Stimulated activated CD8-positive, alpha-beta memory T cell treated with anti-CD3 and anti-CD28 coated beads, Interleukin-7, amount 100 ng/mL, for 1 hour (primary cell): ENCODE data around the gene SAMD8.
A peak's percentile ranks its signal among the peaks of the same experiment; 100 is the strongest.
"Not testable (repeated sequence)": the region's sequence is repeated elsewhere in the genome, so short reads cannot be mapped to it uniquely, and the experiment has no call there.

Experiments
- DNase-seq, 2 donors: peaks; one replicate each; pipeline ENCODE4 v3.0.0-alpha.2; 2020; ENCODE audit warnings: low read depth in 2 of 2

The SAMD8 gene

DNA sequence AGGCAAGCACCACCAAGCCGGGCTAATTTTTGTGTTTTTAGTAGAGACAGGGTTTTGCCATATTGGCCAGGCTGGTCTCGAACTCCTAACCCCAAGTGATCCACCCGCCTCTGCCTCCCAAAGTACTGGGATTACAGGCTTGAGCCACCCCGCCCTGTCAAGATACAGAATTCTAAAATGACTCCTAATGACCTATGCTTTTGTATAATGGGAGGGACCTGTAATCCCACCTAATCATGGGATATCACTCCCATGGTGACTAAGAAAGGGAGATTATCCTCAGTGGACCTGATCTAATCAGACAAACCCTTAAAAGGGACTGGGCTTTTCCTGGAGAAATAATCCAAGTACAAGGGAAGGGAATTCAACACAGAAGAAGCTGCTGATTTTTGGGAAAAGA, 28.8 kb downstream of the SAMD8 start:
- DNase-seq: no peak

GRCh38 chr10:75143353-75143752, 31.9 kb downstream of the SAMD8 start:
- no peak for DNase-seq

- no peak for DNase-seq
These were observed 34.1 kb downstream of the SAMD8 start for GRCh38 chr10:75145590-75145989.

- DNase-seq: no peak
These were observed 35.3 kb downstream of the SAMD8 start for GRCh38 chr10:75146780-75147179.

GRCh38 chr10:75150656-75151055, 39.2 kb downstream of the SAMD8 start:
- DNase-seq: no peak

DNA sequence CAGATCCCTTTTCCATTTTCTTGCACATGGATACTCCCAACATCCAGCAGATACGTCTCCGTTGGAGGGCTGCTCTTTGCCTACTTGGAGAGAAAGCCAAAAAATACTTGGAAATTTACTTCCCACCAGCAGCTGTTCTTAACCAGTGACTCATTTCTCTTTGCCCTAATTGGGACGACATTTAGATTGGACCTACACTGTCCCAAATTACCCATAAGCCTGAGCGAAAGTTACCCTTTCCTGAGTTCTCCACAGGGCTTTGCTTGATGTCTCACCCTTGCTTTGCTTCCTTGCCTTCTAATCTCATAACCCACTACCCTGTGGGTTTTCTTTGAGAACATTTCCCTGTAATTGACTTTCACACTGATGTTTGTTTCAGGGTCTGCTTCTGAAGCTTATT, 48.1 kb downstream of the SAMD8 start:
- no peak for DNase-seq

DNA sequence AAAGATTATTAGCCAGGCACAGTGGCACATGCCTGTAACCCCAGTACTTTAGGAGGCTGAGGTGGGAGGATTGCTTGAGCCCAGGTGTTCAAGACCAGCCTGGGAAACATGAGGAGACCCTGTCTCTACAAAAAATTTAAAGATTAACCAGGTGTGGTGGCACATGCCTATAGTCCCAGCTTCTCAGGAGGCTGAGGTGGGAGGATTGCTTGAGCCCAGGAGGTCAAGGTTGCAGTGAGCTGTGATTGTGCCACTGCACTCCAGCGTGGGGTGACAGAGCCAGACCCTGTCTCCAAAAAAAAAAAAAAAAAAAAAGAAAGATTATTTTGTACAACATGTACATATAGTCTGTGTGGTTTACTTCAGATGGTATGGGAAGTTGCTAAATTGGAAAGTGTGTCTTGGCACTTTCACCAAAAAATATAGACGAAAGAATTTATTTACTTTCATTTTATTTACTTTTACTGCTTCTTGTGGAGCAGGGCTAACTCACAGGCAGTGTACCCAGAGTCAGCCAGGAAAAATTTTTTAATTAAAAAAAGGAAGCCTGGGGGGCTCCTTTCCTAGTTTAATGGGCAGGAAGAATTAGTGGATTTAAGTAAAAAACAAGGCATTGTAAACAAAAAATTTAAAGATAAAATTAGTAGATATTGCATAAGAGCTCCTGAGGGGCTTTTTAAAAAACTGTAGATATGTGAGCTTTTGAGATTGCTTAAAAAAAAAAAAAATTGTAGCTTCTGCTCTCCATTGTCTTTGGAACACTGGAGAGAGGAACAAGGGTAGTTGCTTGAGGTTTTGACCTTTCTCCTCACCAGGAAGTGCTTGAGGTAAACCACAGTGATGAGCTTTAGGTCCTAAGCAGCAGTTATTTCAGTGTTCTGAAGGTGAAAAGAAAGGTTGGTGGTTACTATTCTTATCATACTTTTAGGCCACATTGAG, 54.5 kb downstream of the SAMD8 start:
- no peak for DNase-seq

- DNase-seq: no peak
These were observed 55.1 kb downstream of the SAMD8 start for GRCh38 chr10:75166623-75166972.

DNA sequence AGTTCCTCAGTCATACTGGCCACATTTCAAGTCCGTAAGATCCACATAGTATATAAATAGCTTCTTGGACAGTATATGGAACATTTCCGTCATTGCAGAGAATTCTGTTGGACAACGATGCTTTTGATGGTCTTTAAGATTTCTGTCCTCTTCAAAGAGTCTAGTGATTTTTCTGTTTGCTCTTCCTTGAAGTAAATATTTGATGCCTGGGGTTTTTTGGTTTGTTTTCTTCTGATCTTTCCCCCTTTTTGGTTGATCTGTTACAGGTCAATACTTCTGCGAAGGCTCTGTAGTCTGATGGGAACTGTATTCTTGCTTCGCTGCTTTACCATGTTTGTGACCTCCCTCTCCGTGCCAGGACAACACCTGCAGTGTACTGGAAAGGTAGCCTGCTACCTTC, 56.8 kb downstream of the SAMD8 start:
- no peak for DNase-seq

- no peak for DNase-seq
These were observed 58.8 kb downstream of the SAMD8 start for GRCh38 chr10:75170215-75170614.

GRCh38 chr10:75175046-75175445, 63.6 kb downstream of the SAMD8 start:
- DNase-seq: no peak

DNA sequence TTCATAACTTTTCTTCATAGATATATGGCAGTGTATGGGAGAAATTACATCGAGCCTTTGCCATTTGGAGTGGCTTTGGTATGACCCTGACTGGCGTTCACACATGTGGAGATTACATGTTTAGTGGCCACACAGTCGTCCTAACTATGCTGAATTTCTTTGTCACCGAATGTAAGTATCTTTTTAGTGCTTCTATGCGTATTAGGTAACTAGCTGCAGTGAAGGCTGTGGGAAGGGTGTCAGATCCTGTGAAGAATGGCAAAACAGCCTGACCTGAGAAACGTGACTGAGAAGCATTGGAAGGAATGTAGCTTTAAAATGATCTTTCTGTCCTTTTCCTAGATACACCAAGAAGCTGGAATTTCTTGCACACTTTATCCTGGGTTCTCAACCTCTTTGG, 64.6 kb downstream of the SAMD8 start:
- DNase-seq: no peak

GRCh38 chr10:75176736-75177135, 65.3 kb downstream of the SAMD8 start:
- DNase-seq: no peak

- DNase-seq: no peak
These were observed 68.3 kb downstream of the SAMD8 start for GRCh38 chr10:75179657-75180177.

GRCh38 chr10:75180592-75180991, 69.1 kb downstream of the SAMD8 start:
- DNase-seq: no peak

DNA sequence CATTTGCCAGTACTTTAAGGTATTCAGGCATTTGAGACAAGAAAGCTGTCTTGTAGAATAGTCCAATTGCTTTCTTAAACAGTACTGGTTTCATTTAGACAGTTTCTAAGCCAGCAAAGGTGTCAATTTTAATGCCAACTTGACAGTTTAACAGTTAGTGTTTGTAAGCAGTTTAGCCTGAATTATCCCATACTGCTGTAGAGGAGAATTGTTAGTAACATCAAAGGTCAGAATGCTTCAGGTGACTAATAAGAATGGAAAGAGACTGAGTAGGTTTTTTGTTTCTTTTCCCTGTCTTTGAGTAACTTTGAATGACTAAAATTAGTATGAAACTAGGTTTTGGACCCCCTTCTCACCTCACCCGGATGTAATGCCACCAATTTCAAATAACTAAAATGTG, 69.6 kb downstream of the SAMD8 start:
- no peak for DNase-seq

- DNase-seq: no peak
These were observed 74.9 kb downstream of the SAMD8 start for GRCh38 chr10:75186310-75186709.

GRCh38 chr10:75187961-75188426, 76.5 kb downstream of the SAMD8 start:
- DNase-seq: peak; percentile 36 to 50

DNA sequence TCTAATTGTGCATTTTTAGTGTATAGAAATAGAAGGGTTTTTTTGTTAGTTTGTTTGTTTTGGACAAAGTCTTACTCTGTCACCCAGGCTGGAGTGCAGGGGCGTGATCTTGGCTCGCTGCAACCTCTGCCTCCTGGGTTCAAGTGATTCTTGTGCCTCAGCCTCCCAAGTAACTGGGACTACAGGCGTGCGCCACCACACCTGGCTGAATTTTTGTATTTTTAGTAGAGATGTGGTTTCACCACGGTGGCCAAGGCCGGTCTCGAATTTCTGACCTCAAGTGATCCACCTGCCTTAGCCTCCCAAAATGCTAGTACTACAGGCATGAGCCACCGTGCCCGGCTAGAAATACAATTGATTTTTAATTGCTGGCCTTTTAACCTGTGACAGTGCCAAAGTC, 77.1 kb downstream of the SAMD8 start:
- not testable (repeated sequence) for DNase-seq

- no peak for DNase-seq
These were observed 78.0 kb downstream of the SAMD8 start for GRCh38 chr10:75189266-75190096.

- DNase-seq: no peak
These were observed 80.5 kb downstream of the SAMD8 start for GRCh38 chr10:75191821-75192568.

- not testable (repeated sequence) for DNase-seq
These were observed 83.2 kb downstream of the SAMD8 start for GRCh38 chr10:75194625-75195024.
